Thoracic aorta (tissue), 2 donors: ENCODE results near the gene DIP2C. TPM values are rescaled to one million over a fixed set of nuclear protein-coding genes. Genes with fewer than 3 reads are reported as not detected.

ENCODE experiments used
- ATAC-seq: fragments of 150-250 bp; one replicate; pipeline ENCODE4 v1.8.0; 2017; ENCODE audit warnings: low read depth; ENCODE audit not compliant: insufficient number of reproducible peaks, low FRiP score
- DNase-seq: peaks from one replicate; pipeline ENCODE4 v3.0.0-alpha.2; 2020; ENCODE audit warnings: low spot score
- H3K27ac ChIP-seq, 2 donors: fragments of 200-600 bp; sonication (generic); 1 replicate in 1 of 2; 2 replicates in 1 of 2; pipeline ENCODE4 v1.5.1; 2016; ENCODE audit warnings: mild to moderate bottlenecking in 2 of 2, moderate library complexity in 2 of 2
- H3K27me3 ChIP-seq: fragments of 200-600 bp; sonication (generic); replicated peaks from 2 replicates; pipeline ENCODE4 v1.6.0; 2016; ENCODE audit warnings: mild to moderate bottlenecking; ENCODE audit not compliant: insufficient read depth
- H3K36me3 ChIP-seq: fragments of 200-600 bp; sonication (generic); one replicate; pipeline ENCODE4 v1.5.1; 2016
- H3K4me1 ChIP-seq, 2 donors: fragments of 200-600 bp; sonication (generic); 1 replicate in 1 of 2; 2 replicates in 1 of 2; pipeline versions ENCODE4 v1.5.1 to v1.6.0; 2016; ENCODE audit warnings: low read depth in 2 of 2, mild to moderate bottlenecking in 1 of 2; ENCODE audit not compliant: control insufficient read depth in 1 of 2
- H3K4me3 ChIP-seq: fragments of 200-600 bp; sonication (generic); 2 replicates; pipeline ENCODE4 v1.5.1; 2016; ENCODE audit warnings: mild to moderate bottlenecking
- H3K9me3 ChIP-seq: fragments of 200-600 bp; sonication (generic); 2 replicates; pipeline ENCODE4 v1.5.1; 2016
- total RNA-seq, 2 donors: library from RNA; depleted of rRNA; stranded (reverse); fragments of >200 nt; gene quantifications; one replicate each; pipeline versions ENCODE4 v1.1.0 to v1.2.3, GENCODE V29; 2016
- TF ChIP-seq, protein P1 (sequence below): fragments of 200-600 bp; sonication (generic); IDR thresholded peaks from one replicate; pipeline ENCODE4 v1.5.1; 2019; ENCODE audit warnings: antibody characterized with exemption

The DIP2C gene
- total RNA-seq, 2 donors from 2014 or later = 36.8 to 44.0 TPM

DNA sequence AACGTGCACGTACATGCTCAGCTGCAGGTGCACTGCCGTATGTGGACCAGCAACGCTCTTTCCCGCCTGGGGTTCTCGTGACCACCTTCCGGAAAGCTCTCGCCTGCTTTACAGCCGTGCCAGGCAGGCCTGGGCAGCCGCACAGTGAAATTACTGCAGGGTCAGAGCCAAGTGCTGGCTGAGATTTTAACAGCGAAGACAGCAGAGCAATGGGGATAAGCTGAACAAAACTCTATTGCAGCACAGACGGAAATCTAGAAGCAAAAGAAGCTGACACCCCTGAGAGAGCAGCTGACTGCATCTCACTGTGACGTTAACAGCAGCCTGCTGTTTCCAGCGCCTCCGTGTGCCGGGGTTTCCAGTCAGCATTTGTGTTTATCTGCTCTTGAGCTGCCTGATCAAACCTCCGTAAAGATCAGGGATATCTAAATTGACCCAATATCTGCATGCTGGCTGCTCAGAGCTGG, 179.0 kb downstream of the DIP2C start:
- Histone ChIP-seq H3K36me3 (no peaks in the 10 kb centered on the region), H3K9me3 (no peaks in the 10 kb centered on the region), H3K4me1 (peaks cover 9 to 34% of the 10 kb centered on the region in 2 donors), H3K27me3 (no peaks in the 10 kb centered on the region), H3K4me3 (peak overlapping the region; percentile 10), H3K27ac (no peak overlapping the region)
- ATAC-seq (no peak), DNase-seq (no peak)
- TF ChIP-seq, protein P1, sequence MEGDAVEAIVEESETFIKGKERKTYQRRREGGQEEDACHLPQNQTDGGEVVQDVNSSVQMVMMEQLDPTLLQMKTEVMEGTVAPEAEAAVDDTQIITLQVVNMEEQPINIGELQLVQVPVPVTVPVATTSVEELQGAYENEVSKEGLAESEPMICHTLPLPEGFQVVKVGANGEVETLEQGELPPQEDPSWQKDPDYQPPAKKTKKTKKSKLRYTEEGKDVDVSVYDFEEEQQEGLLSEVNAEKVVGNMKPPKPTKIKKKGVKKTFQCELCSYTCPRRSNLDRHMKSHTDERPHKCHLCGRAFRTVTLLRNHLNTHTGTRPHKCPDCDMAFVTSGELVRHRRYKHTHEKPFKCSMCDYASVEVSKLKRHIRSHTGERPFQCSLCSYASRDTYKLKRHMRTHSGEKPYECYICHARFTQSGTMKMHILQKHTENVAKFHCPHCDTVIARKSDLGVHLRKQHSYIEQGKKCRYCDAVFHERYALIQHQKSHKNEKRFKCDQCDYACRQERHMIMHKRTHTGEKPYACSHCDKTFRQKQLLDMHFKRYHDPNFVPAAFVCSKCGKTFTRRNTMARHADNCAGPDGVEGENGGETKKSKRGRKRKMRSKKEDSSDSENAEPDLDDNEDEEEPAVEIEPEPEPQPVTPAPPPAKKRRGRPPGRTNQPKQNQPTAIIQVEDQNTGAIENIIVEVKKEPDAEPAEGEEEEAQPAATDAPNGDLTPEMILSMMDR = no peak

DNA sequence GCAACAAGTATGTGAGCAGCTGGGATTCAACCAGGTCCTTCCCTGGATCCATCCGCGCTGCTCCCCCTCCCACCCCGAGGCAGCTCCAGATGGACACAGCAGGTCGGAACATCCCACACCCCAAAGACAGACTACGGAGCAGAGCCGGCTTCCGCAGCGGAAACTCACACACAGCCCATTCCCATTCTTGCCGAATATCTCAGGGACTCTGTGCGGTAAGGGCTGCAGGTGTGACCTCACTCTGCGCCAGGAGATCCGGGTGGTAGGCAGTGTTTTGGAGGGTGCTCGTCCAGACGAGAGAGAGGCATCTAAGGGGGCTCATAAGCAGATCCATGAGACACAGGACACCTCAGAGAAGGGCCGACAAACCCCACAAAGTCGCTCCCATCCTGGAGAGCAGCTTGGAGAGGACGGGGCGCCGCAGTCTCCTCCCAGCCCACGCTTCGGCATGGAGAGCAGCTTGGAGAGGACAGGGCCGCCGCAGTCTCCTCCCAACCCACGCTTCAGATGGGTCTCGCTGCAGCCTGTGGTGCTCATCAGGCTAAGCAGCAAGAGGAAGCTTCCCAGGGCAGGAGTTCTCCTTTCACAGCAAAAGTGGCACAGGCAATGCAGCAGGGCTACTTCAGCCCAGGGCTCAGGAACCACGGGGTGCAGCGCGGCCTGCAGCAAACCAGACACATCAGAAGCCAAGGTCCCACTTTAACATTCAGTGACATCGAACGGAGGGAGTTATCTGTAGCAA, 179.9 kb downstream of the DIP2C start:
- Histone ChIP-seq H3K36me3 (no peaks in the 10 kb centered on the region), H3K9me3 (no peaks in the 10 kb centered on the region), H3K4me3 (no peak overlapping the region), H3K27me3 (no peaks in the 10 kb centered on the region), H3K27ac (no peak overlapping the region), H3K4me1 (peaks cover 9 to 30% of the 10 kb centered on the region in 2 donors)
- no peak for DNase-seq
- no peak for ATAC-seq
- TF ChIP-seq, protein P1 = no peak

DNA sequence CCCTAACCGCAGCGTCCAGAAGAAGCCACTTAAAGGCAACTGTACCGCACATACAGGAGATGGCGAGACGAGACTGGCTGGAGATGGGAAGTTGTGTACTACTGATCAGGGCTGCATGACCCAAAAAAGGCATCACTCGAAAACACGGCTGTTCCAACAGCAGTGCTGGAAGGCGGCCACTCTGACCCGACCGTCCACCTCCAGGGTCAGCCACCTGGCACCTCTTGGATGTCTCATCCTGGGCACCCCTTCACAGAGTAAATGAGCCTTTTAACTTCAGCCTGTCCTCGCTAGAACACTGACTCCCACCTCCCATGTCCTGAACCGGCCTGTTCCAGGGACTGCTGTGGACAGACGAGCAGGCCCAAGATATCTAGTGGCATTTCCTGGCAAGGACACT, 180.7 kb downstream of the DIP2C start:
- ATAC-seq = no peak
- no peak for DNase-seq
- TF ChIP-seq, protein P1 = no peak
- Histone ChIP-seq H3K4me1 (peaks cover 9 to 22% of the 10 kb centered on the region in 2 donors), H3K27me3 (no peaks in the 10 kb centered on the region), H3K27ac (no peak overlapping the region), H3K4me3 (no peak overlapping the region), H3K9me3 (no peaks in the 10 kb centered on the region), H3K36me3 (no peaks in the 10 kb centered on the region)

DNA sequence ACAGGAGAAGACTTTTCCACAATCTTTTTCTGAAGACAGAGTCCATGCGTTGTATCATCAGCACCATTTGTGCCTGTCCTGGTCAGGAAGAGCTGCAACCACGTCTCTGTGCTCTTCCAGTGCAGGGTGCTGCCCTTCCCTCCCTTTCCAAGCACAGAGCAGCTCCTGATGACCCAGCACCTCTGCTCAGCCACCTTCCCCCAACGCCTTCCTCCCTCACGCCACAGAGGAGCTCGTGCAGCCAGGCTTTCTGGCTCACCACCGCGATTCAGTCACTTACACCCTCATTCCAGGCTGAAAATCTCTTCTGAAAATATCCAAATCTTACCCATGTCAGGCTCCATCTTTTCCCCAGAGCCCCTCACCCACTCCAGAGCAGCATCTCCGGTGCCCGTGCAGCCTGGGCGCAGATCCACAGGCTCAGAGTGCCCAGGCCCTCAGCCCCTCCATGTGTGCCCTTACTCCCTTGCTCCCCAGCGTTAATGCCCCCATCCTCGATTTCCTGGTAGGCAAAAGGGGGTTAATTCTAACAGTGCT, 181.5 kb downstream of the DIP2C start:
- no peaks in the 10 kb centered on the region for H3K27me3 ChIP-seq
- H3K4me3 ChIP-seq = no peak overlapping the region
- H3K9me3 ChIP-seq = no peaks in the 10 kb centered on the region
- no peaks in the 10 kb centered on the region for H3K36me3 ChIP-seq
- no peak for ATAC-seq
- peaks cover 9 to 22% of the 10 kb centered on the region in 2 donors for H3K4me1 ChIP-seq
- TF ChIP-seq, protein P1 = no peak
- DNase-seq = no peak
- no peak overlapping the region for H3K27ac ChIP-seq

DNA sequence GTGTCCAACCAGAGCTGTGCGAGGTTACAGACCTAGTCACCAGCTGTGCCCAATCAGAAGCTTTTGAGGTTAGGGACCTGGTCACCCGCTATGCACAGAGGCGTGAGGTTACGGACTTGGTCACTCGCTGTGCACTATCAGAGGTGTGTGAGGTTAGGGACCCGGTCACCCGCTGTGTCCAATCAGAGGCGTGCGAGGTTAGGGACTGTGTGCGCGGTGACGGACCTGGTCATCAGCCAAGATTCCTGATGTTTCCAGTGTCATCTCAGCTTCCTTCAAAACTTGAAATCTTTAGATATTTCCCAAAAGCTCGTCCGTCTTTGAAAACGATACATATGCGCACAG, 182.1 kb downstream of the DIP2C start:
- ATAC-seq (no peak), DNase-seq (no peak)
- TF ChIP-seq, protein P1 = no peak
- no peaks in the 10 kb centered on the region for H3K9me3 ChIP-seq
- no peak overlapping the region for H3K4me3 ChIP-seq
- no peaks in the 10 kb centered on the region for H3K27me3 ChIP-seq
- peaks cover 9 to 22% of the 10 kb centered on the region in 2 donors for H3K4me1 ChIP-seq
- H3K27ac ChIP-seq = no peak overlapping the region
- no peaks in the 10 kb centered on the region for H3K36me3 ChIP-seq
